ENCODE data around the gene GPRIN2.

- TF ChIP-seq CTCF (IDR thresholded peaks at IDR 0.05): no peak
- no peak for TF ChIP-seq POLR2A (IDR thresholded peaks at IDR 0.05)
Measured at GRCh38 chr10:46524472-46525176, 31.8 kb downstream of the GPRIN2 start.

Data from testis (tissue), 2 donors.